ENCODE results near the gene RTN4IP1.
A peak's percentile ranks its signal among the peaks of the same experiment; 100 is the strongest.

Gene RTN4IP1

DNA sequence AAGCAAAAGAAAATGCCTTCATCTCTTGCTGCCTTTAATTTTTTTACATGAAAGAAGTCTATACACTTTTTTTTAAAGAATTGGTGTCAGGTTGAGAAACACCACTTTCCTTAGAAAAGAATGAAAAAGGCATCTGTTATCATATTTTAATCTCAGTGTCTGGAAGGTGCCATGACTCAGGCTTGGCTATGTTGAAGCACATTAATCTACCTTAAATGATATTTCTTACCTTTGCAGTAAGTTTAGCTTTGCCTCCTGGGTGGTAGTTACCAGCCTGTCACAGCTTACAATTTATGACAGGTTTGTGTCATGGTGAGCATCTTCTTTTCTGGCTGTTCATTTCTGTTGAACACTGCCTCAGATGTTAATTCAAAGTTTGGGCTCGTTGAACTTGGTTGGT lies 95.3 kb downstream of the RTN4IP1 start:
- no peak for DNase-seq
- in situ Hi-C loops (cut with MboI; ENCODE audit: low pct_unique_long_range_greater_than_20kb, low sequenced_read_pairs), result no loop called here

- in situ Hi-C loops (cut with MboI; ENCODE audit: low pct_unique_long_range_greater_than_20kb, low sequenced_read_pairs), result no loop called here
- peak; percentile 41 for DNase-seq
These were observed 96.2 kb downstream of the RTN4IP1 start for GRCh38 chr6:106533054-106533453.

DNA sequence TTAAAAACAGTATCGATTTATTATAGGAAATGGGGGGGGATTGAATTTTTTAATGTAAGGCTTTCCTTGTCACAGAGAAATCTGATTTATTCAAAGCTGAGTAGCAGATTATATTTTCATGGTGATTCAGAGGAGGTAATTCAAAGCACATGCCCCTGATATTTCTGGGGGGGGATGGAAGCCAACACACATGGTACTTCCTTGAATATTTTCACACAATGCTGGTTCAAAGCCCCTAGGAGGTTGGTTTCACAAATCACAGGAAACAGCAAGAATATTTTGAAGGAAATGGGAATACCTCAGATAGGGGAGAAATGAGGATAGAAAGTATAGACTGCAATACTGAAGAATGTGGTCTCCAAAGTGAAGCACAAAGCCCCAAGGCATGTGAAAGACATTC lies 98.8 kb downstream of the RTN4IP1 start:
- DNase-seq, result no peak
- in situ Hi-C loops (cut with MboI; ENCODE audit: low pct_unique_long_range_greater_than_20kb, low sequenced_read_pairs), result no loop called here

DNA sequence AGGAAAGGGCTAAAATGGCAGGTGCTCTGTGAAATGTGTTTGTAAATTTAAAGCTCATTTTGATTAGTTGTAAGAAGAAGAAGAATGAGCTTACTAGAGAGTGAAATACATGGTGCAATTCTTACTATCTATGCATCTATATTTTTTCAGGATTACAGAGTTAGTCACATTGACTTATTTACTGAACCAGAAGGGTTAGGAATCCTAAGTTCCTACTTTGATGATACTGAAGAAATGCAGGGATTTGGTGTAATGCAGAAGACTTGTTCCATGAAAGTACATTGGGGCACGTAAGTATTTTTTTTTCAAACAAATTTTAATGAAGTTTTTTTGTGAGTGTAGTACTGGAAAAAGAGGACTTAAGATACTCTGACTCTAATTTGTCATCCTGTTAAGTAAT lies 99.3 kb downstream of the RTN4IP1 start:
- no peak for DNase-seq
- in situ Hi-C loops (cut with MboI; ENCODE audit: low pct_unique_long_range_greater_than_20kb, low sequenced_read_pairs), result no loop called here

DNA sequence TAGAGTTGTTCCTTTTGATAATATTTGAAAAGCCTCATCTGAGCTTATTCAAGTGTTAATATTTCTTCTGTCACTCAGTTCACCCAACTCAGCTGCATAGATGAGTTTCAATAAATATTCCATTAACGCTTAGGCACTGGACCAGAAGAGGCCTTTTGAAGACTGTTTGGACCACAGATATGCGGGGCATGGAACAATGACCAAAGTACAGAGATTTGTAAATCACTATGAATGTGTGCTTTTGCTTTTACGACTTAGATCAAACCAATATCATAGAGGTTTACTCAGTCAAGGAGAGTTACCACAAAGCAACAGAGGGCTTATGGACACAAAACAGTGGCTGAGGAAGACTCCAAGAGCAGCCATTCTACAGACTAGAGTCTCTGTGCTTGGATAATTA lies 99.9 kb downstream of the RTN4IP1 start:
- in situ Hi-C loops (cut with MboI; ENCODE audit: low pct_unique_long_range_greater_than_20kb, low sequenced_read_pairs), result no loop called here

GRCh38 chr6:106528521-106528920 lies 100.8 kb downstream of the RTN4IP1 start:
- no peak for DNase-seq
- in situ Hi-C loops (cut with MboI; ENCODE audit: low pct_unique_long_range_greater_than_20kb, low sequenced_read_pairs), result no loop called here

More for the DNA sequence above, 99.9 kb downstream of the RTN4IP1 start:
- no peak for DNase-seq

DNA sequence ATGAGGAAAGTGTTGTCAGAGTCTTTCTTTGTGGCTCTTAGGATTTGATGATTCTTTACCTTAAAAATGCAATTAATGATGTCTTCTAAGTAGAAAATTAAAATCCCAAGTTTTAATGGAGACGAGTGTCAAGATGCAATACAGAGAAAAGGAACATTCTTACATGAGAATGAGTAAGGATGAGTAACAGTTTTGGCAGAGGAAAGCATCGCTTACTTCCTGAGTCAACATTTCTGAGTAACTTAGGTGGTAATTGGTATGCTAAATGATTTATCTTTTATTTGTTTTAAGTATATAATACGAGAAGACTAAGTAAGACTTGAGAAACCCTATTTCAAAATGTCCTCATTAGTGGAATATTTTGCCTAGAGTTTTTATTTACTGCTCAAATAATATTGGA lies 101.3 kb downstream of the RTN4IP1 start:
- no peak for DNase-seq
- in situ Hi-C loops (cut with MboI; ENCODE audit: low pct_unique_long_range_greater_than_20kb, low sequenced_read_pairs), result no loop called here

DNA sequence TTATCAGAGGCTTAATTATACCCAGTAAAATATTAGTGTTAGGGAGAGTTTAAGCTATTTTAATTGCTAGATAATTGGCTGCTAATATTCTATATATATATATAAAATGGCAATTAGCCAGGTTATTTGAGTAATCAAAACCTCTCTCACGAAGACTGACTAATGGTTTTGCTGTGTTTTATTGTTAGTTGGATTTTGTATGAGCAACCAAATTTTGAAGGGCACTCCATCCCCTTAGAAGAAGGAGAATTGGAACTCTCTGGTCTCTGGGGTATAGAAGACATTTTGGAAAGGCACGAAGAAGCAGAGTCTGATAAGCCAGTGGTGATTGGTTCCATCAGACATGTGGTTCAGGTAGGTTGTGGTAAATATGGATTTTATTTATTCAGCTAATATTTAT lies 102.2 kb downstream of the RTN4IP1 start:
- in situ Hi-C loops (cut with MboI; ENCODE audit: low pct_unique_long_range_greater_than_20kb, low sequenced_read_pairs), result no loop called here

GRCh38 chr6:106525882-106526275 lies 103.4 kb downstream of the RTN4IP1 start:
- in situ Hi-C loops (cut with MboI; ENCODE audit: low pct_unique_long_range_greater_than_20kb, low sequenced_read_pairs), result no loop called here
- no peak for DNase-seq

More for the DNA sequence above, 102.2 kb downstream of the RTN4IP1 start:
- DNase-seq, result no peak

DNA sequence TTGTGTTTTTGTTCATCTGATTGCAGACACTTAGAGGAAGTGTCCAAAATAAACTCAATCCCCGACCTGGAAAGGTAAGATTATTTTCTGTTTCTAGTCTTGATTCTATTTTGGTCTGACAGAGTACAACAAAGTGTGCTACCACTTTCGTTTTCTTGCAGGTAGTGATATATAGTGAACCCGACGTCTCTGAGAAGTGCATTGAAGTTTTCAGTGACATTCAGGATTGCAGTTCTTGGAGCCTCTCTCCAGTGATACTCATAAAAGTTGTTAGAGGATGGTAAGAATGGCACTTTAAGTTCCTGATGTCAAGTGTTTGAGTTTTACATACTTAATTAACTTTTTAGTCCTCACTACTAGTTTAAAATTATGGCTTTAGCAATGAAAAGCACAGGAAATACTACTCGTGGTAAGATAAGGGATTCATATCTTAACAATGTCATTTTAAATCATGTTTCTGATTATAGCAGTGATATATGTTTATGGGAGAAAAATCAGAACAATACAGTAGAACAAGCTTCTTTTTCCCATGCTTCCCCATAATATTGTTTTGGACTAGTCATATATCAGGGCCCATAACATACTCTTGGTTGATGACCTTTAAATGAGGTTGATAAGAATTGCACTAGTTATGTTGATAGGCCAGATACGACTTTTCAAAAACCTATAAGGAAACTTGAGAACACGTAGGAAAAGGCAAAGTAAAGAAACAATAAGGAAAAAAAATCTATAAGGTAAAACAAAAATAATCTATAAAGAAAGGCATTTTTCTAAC lies 104.0 kb downstream of the RTN4IP1 start:
- in situ Hi-C loops (cut with MboI; ENCODE audit: low pct_unique_long_range_greater_than_20kb, low sequenced_read_pairs), result no loop called here
- DNase-seq, result no peak

DNA sequence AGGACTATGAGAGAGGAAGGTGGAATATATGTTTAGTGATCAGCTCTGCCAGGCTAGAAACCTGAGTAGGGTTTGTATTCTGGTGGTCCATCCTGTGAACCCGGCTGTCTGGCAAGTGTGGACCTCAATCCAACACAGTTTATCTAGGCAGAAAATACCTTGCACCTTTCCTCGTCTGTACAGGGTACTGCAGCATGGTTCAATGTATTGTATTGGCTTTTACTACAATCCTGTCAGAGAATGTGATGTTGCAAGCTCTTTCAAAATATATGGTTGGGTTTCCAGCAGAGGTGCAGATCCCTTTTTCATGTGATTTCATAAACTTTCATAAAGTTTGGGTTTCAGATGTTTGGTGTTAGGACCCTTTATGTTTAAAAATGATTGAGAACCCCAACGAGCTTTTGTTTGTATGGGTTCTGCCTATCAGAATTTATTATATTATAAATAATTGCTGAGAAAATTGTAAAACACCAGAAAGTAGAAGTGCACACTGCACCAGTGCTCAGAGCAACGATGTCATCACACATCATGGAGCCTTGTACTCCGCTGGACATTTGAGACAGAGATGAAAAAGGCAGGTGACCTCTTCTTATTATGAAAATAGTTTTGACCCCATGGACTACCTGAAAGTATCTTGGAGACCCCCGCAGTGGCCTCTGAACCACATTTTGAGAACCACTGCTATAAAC lies 106.6 kb downstream of the RTN4IP1 start:
- DNase-seq, result no peak
- in situ Hi-C loops (cut with MboI; ENCODE audit: low pct_unique_long_range_greater_than_20kb, low sequenced_read_pairs), result no loop called here
